Trophoblast cell (in vitro differentiated cells and primary cell): ENCODE data around the gene IL10RA.

Experiments used
- DNase-seq, 2 donors: peaks; one replicate each; pipeline ENCODE4 v3.0.0-alpha.2; 2016
- H2AFZ ChIP-seq: 2 replicates; pipeline ENCODE4 v1.6.1; 2013; ENCODE audit warnings: low read length, moderate library complexity, mild to moderate bottlenecking; ENCODE audit not compliant: insufficient read depth, poor library complexity
- H2AK5ac ChIP-seq: 2 replicates; pipeline ENCODE4 v1.6.1; 2013; ENCODE audit warnings: mild to moderate bottlenecking, low read length
- H2BK120ac ChIP-seq: 2 replicates; pipeline ENCODE4 v1.6.1; 2013; ENCODE audit warnings: low read length, mild to moderate bottlenecking, moderate library complexity; ENCODE audit not compliant: insufficient read depth, poor library complexity
- H2BK12ac ChIP-seq: 2 replicates; pipeline ENCODE4 v1.6.1; 2013; ENCODE audit warnings: mild to moderate bottlenecking, low read length, moderate library complexity
- H2BK5ac ChIP-seq: 2 replicates; pipeline ENCODE4 v1.6.1; 2013; ENCODE audit warnings: low read length, low read depth, moderate library complexity, mild to moderate bottlenecking; ENCODE audit not compliant: poor library complexity
- H3K14ac ChIP-seq: 2 replicates; pipeline ENCODE4 v1.6.1; 2013; ENCODE audit warnings: mild to moderate bottlenecking, low read length
- H3K18ac ChIP-seq: 2 replicates; pipeline ENCODE4 v1.6.1; 2013; ENCODE audit warnings: mild to moderate bottlenecking, low read length
- H3K23ac ChIP-seq: 2 replicates; pipeline ENCODE4 v1.6.1; 2013; ENCODE audit warnings: low read length
- H3K27ac ChIP-seq: 2 replicates; pipeline ENCODE4 v1.5.1; 2013; ENCODE audit warnings: low read depth, mild to moderate bottlenecking, inconsistent platforms, low read length, moderate library complexity
- H3K27me3 ChIP-seq: 2 replicates; pipeline ENCODE4 v1.6.1; 2013; ENCODE audit warnings: inconsistent platforms, mild to moderate bottlenecking, low read length, moderate library complexity; ENCODE audit not compliant: insufficient read depth
- H3K36me3 ChIP-seq, 2 experiments: 1 replicate in 1 of 2; 2 replicates in 1 of 2; pipeline ENCODE4 v1.6.1; 2013; ENCODE audit warnings: low read length in 2 of 2, mild to moderate bottlenecking in 2 of 2, moderate library complexity in 1 of 2; ENCODE audit not compliant: insufficient read depth in 2 of 2, control insufficient read depth in 1 of 2
- H3K4ac ChIP-seq: 2 replicates; pipeline ENCODE4 v1.6.1; 2013; ENCODE audit warnings: low read depth, mild to moderate bottlenecking, low read length, moderate library complexity
- H3K4me1 ChIP-seq, 2 experiments: 1 replicate in 1 of 2; 2 replicates in 1 of 2; pipeline ENCODE4 v1.6.1; 2013; ENCODE audit warnings: low read length in 2 of 2, mild to moderate bottlenecking in 2 of 2, moderate library complexity in 1 of 2; ENCODE audit not compliant: insufficient read depth in 2 of 2, control insufficient read depth in 1 of 2
- H3K4me2 ChIP-seq: 2 replicates; pipeline ENCODE4 v1.6.1; 2013; ENCODE audit warnings: inconsistent platforms, mild to moderate bottlenecking, low read length, moderate library complexity
- H3K4me3 ChIP-seq: 2 replicates; pipeline ENCODE4 v1.5.1; 2013; ENCODE audit warnings: mild to moderate bottlenecking, low read depth, low read length, inconsistent platforms
- H3K79me1 ChIP-seq: one replicate; pipeline ENCODE4 v1.6.1; 2013; ENCODE audit warnings: low read length
- H3K79me2 ChIP-seq: 2 replicates; pipeline ENCODE4 v1.6.1; 2013; ENCODE audit warnings: low read length, mild to moderate bottlenecking; ENCODE audit not compliant: control insufficient read depth, insufficient read depth, poor library complexity
- H3K9ac ChIP-seq: 2 replicates; pipeline ENCODE4 v1.6.1; 2013; ENCODE audit warnings: mild to moderate bottlenecking, low read length
- H3K9me3 ChIP-seq: 2 replicates; pipeline ENCODE4 v1.6.1; 2013; ENCODE audit warnings: low read depth, mild to moderate bottlenecking, control low read depth, inconsistent platforms, low read length; ENCODE audit not compliant: insufficient read depth
- H4K12ac ChIP-seq: 2 replicates; pipeline ENCODE4 v1.6.1; 2013; ENCODE audit warnings: low read depth, mild to moderate bottlenecking, low read length, moderate library complexity
- H4K8ac ChIP-seq: 2 replicates; pipeline ENCODE4 v1.6.1; 2013; ENCODE audit warnings: low read depth, mild to moderate bottlenecking, low read length, moderate library complexity
- H4K91ac ChIP-seq: one replicate; pipeline ENCODE4 v1.6.1; 2013; ENCODE audit warnings: low read depth, mild to moderate bottlenecking, low read length, moderate library complexity
- WGBS: extraction: QIAGEN DNeasy Blood & Tissue Kit; methylation state at CpG from one replicate; pipeline ENCODE4 v1.1.7; 2013; ENCODE audit warnings: missing lambda C conversion rate; ENCODE audit not compliant: insufficient read length, insufficient coverage; ENCODE audit errors: extremely low coverage; 5-methylcytosine and 5-hydroxymethylcytosine counted together

Gene IL10RA

DNA sequence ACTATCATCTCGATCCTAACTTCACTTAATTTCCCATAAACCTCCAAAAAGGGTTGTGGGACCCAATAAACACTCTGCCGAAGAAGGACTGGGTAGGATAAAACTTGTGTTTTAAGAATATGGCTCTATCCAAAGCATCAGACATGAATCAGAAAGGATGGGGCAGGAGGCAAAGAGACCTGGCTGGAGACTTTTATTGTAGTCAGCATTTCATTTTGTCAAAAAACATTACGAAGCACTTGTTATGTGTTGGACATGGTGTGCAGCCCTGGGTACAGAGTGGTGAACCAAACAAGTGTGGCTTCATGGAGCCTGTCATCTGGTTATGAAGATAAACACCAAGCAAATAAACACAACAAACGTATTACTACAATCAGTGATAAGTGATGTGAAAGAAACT, 17.3 kb downstream of the IL10RA start:
- Histone ChIP-seq H3K36me3 (no peaks in the 10 kb centered on the region), H3K27me3 (no peaks in the 10 kb centered on the region), H3K27ac (no peak overlapping the region), H2BK120ac (no peak overlapping the region), H3K18ac (no peak overlapping the region), H3K4me3 (no peak overlapping the region), H3K23ac (no peak overlapping the region), H3K14ac (no peak overlapping the region), H3K79me1 (no peaks in the 10 kb centered on the region), H2AFZ (no peak overlapping the region), H3K4me2 (no peak overlapping the region), H3K4me1 (peaks cover 4% of the 10 kb centered on the region in 2 experiments), H2AK5ac (no peak overlapping the region), H2BK5ac (no peak overlapping the region), H3K9ac (no peak overlapping the region), H4K8ac (no peak overlapping the region), H4K91ac (no peak overlapping the region), H3K79me2 (no peaks in the 10 kb centered on the region), H3K9me3 (no peaks in the 10 kb centered on the region), H2BK12ac (no peak overlapping the region), H4K12ac (no peak overlapping the region), H3K4ac (no peak overlapping the region)
- no peak for DNase-seq
- 100% methylated on average over 1 of the region's 4 CpGs for WGBS

DNA sequence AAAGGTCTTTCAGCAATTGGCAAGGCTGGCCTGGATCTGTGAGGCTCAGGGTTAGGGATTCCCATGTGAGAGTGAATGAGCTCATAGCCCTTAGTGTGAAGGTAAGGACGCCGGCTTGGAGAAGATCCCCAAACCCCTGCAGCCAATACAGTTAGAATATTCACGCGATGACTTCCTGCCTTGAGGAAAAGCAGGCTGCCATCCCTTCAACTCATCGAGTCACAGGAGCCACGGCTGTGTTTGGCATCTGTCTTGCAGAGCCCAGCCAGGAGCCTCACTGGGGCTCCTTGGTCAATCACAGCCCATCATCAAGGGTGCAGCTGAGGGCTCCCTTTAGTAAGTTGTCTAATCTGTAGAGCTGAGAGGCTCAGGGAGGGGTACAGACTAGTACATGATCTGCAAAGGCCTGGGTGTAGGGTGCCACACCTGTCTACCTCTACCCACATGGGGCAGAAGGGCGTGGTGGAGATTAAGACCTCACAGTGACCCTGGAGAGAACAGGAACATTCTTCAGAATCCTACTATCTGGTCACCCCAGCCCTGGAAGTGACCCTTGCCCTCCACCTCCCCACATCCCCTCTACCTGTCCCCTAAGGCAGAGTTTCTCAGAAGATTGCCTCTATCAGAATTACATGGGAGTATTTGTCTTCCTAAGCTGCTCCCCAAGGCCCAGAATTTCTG, 18.5 kb downstream of the IL10RA start:
- H3K4me3 ChIP-seq = no peak overlapping the region
- WGBS = no CpG with 5 or more reads among the region's 7 CpGs

DNA sequence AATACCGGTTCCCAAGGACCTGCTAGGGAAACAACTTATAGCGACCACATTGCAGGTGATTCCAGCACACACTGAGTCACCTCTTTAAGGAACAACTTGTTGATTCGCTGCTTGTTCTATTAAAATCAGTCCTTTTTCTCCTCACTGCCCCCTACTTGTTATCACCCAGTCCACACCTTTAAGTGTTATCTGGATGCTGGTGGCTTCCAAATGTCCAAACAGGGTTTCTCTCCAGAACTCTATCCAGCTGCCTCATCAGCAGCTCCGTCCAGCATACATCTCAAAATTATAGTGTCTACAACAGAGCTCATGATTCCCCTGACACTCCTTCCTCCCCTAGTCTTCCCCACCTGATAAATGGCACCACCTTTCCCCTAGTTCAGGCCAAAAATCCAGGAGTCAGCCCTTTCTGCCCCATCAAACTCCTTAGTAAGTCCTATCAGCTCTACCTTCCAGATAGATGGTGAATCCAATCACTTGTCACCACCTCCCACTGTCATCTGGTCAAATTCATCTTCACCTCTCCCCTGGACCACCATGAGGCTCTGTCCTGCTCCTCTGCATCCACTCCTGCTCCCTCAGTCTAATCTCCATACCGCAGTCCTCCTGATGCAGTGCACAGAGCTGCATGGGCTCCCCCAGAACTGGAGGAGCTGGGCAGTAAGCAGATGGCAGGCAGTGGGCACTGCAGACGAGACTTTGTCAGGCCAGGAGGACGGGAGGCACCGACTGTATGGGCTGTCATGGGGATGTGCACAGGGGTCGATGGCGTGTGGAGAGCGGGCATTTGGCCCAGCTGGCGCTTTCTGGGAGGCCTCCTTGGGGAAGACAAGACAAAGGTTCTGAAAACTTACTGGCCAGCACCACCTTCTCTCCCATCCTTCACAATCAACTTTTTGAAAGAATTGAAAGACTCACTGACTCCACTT, 19.3 kb downstream of the IL10RA start:
- Histone ChIP-seq H3K9me3 (no peaks in the 10 kb centered on the region), H2AFZ (no peak overlapping the region), H4K91ac (no peak overlapping the region), H3K18ac (no peak overlapping the region), H2BK5ac (no peak overlapping the region), H3K36me3 (no peaks in the 10 kb centered on the region), H3K23ac (no peak overlapping the region), H2AK5ac (no peak overlapping the region), H4K12ac (no peak overlapping the region), H3K27me3 (no peaks in the 10 kb centered on the region), H3K4me1 (peaks cover 2 to 4% of the 10 kb centered on the region in 2 experiments), H3K79me1 (no peaks in the 10 kb centered on the region), H3K9ac (no peak overlapping the region), H3K4me2 (no peak overlapping the region), H3K79me2 (no peaks in the 10 kb centered on the region), H3K27ac (no peak overlapping the region), H3K14ac (no peak overlapping the region), H3K4me3 (no peak overlapping the region), H2BK120ac (no peak overlapping the region), H2BK12ac (no peak overlapping the region), H3K4ac (no peak overlapping the region), H4K8ac (no peak overlapping the region)
- no peak for DNase-seq
- WGBS = no CpG with 5 or more reads among the region's 12 CpGs

More for the DNA sequence above, 18.5 kb downstream of the IL10RA start:
- H2AK5ac ChIP-seq = no peak overlapping the region
- H3K4me2 ChIP-seq = no peak overlapping the region
- H3K27me3 ChIP-seq = no peaks in the 10 kb centered on the region
- H3K4ac ChIP-seq = no peak overlapping the region
- H3K18ac ChIP-seq = no peak overlapping the region
- H2BK5ac ChIP-seq = no peak overlapping the region
- no peak overlapping the region for H4K91ac ChIP-seq
- no peak overlapping the region for H2AFZ ChIP-seq
- no peak overlapping the region for H3K9ac ChIP-seq
- DNase-seq = no peak
- H3K36me3 ChIP-seq = no peaks in the 10 kb centered on the region
- H3K23ac ChIP-seq = no peak overlapping the region
- no peaks in the 10 kb centered on the region for H3K9me3 ChIP-seq
- H4K12ac ChIP-seq = no peak overlapping the region
- H3K79me2 ChIP-seq = no peaks in the 10 kb centered on the region
- peaks cover 3 to 4% of the 10 kb centered on the region in 2 experiments for H3K4me1 ChIP-seq
- no peak overlapping the region for H3K14ac ChIP-seq
- no peak overlapping the region for H4K8ac ChIP-seq
- H2BK120ac ChIP-seq = no peak overlapping the region
- H3K27ac ChIP-seq = no peak overlapping the region
- no peaks in the 10 kb centered on the region for H3K79me1 ChIP-seq
- no peak overlapping the region for H2BK12ac ChIP-seq

DNA sequence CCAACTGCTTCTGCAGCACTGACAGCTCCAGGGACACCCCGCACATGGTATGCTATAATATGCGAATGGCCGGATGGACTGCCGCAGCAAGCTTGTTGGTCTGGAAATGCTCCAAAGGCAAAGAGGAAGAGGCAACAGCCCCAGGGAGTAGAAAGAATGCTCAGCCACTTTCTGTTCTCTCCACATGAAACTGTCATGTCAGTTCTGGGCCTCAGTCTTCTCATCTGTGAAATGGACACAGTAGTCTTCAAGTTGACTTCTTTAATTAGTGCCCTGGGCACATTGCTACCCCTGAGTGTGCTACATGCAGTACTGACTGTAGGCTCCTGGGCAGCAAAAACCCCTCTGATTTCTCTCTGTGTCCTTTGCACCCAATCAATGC, 19.9 kb downstream of the IL10RA start:
- Histone ChIP-seq H3K9ac (no peak overlapping the region), H4K91ac (no peak overlapping the region), H3K9me3 (no peaks in the 10 kb centered on the region), H2BK5ac (no peak overlapping the region), H3K18ac (no peak overlapping the region), H2BK120ac (no peak overlapping the region), H2BK12ac (no peak overlapping the region), H3K4me2 (no peak overlapping the region), H4K8ac (no peak overlapping the region), H3K79me1 (no peaks in the 10 kb centered on the region), H3K4me3 (no peak overlapping the region), H4K12ac (no peak overlapping the region), H3K27ac (no peak overlapping the region), H3K14ac (no peak overlapping the region), H3K4me1 (peaks cover 2 to 4% of the 10 kb centered on the region in 2 experiments), H3K79me2 (no peaks in the 10 kb centered on the region), H3K27me3 (no peaks in the 10 kb centered on the region), H2AFZ (no peak overlapping the region), H3K23ac (no peak overlapping the region), H3K36me3 (no peaks in the 10 kb centered on the region), H2AK5ac (no peak overlapping the region), H3K4ac (no peak overlapping the region)
- DNase-seq = no peak
- WGBS = no CpG with 5 or more reads among the region's 4 CpGs
